AG04450 (cell line): ENCODE measurements around the gene PRR15L. TPM values are rescaled to one million over a fixed set of nuclear protein-coding genes. Genes with fewer than 3 reads are reported as not detected.

Source experiments
- CTCF ChIA-PET: fragments of 300-600, 350-600 bp; formaldehyde crosslinking; extraction: SDS; loops from one replicate; lab custom pipeline; 2022; ENCODE audit warnings: antibody characterized with exemption, inconsistent platforms; lab: Charles Lee
- POLR2A ChIA-PET: fragments of 350-600 bp; formaldehyde crosslinking; extraction: SDS; loops from one replicate; lab custom pipeline; 2021; ENCODE audit warnings: antibody characterized with exemption, inconsistent platforms; lab: Yijun Ruan, JAX
- DNase-seq: peaks from one replicate; pipeline ENCODE4 v3.0.0-alpha.2; 2011; ENCODE audit warnings: low read depth, low spot score
- H3K27ac ChIP-seq: one replicate; pipeline ENCODE4 v1.5.1; 2012; ENCODE audit warnings: low read depth, low read length, control low read depth
- H3K27me3 ChIP-seq: one replicate; pipeline ENCODE4 v1.6.0; 2012; ENCODE audit warnings: low read length; ENCODE audit not compliant: control insufficient read depth, insufficient read depth
- H3K4me3 ChIP-seq: 2 replicates; pipeline ENCODE4 v1.5.1; 2011; ENCODE audit warnings: mild to moderate bottlenecking, low read depth, low read length, control low read depth
- H3K9me3 ChIP-seq: 2 replicates; pipeline ENCODE4 v1.5.1; 2012; ENCODE audit warnings: low read length; ENCODE audit not compliant: control insufficient read depth, insufficient read depth
- CTCF ChIP-seq: IDR thresholded peaks from 2 replicates; pipeline ENCODE4 v1.5.1; 2011; ENCODE audit warnings: low read depth, low read length, control low read depth, inconsistent platforms
- polyA plus RNA-seq: library from polyadenylated mRNA; depleted of rRNA; stranded (reverse); fragments of >200 nt; gene quantifications from 2 replicates; pipeline ENCODE4 v1.2.3, GENCODE V29; 2011

Gene PRR15L
- polyA plus RNA-seq, 1 experiment: not detected

- ChIA-PET CTCF (interaction anchor here (0.5 to 8.3 kb wide), 10 partner anchors 10 to 116 kb away, joined by 3 to 180 read pairs (median 10); partner anchors contain the start of genes CDK5RAP3, PNPO and SCRN2), POLR2A (interaction anchor here (1.1 kb wide), 1 partner anchor 55 kb away, joined by 3 read pairs; no protein-coding TSS in a partner anchor)
- no peak overlapping the region for H3K4me3 ChIP-seq
- H3K9me3 ChIP-seq: no peaks in the 10 kb centered on the region
- DNase-seq: no peak
- TF ChIP-seq CTCF: no peak
- H3K27ac ChIP-seq: no peak overlapping the region
- no peaks in the 10 kb centered on the region for H3K27me3 ChIP-seq
Observed at GRCh38 chr17:47950448-47950847, 7.2 kb downstream of the PRR15L start.

- CTCF ChIA-PET: interaction anchor here (0.5 to 8.3 kb wide), 20 partner anchors 9 to 118 kb away, joined by 3 to 180 read pairs (median 5); partner anchors contain the start of genes CDK5RAP3, PNPO and SCRN2
- no peak for DNase-seq
- POLR2A ChIA-PET: interaction anchor here (0.7 to 1.1 kb wide), 3 partner anchors 19 to 54 kb away, joined by 3 read pairs; partner anchors contain the start of gene CDK5RAP3
- H3K9me3 ChIP-seq: no peaks in the 10 kb centered on the region
- no peaks in the 10 kb centered on the region for H3K27me3 ChIP-seq
- no peak for TF ChIP-seq CTCF
- H3K4me3 ChIP-seq: no peak overlapping the region
- H3K27ac ChIP-seq: no peak overlapping the region
Observed at GRCh38 chr17:47949946-47950345, 7.7 kb downstream of the PRR15L start.

GRCh38 chr17:47949197-47949759 lies 8.4 kb downstream of the PRR15L start:
- ChIA-PET CTCF (interaction anchor here (0.6 to 8.3 kb wide), 22 partner anchors 8 to 118 kb away, joined by 3 to 180 read pairs (median 4); partner anchors contain the start of genes CDK5RAP3, PNPO and SCRN2), POLR2A (interaction anchor here (0.7 to 1.1 kb wide), 2 partner anchors 20 to 21 kb away, joined by 3 read pairs; partner anchors contain the start of gene CDK5RAP3)
- Histone ChIP-seq H3K27me3 (no peaks in the 10 kb centered on the region), H3K27ac (peak overlapping the region; percentile 33), H3K9me3 (no peaks in the 10 kb centered on the region), H3K4me3 (peak overlapping the region; percentile 39)
- DNase-seq: peak; percentile 63
- peak; percentile 95 for TF ChIP-seq CTCF

GRCh38 chr17:47948706-47949196 lies 8.9 kb downstream of the PRR15L start:
- no peak for DNase-seq
- no peak; the same call in 1 of the 2 replicates for TF ChIP-seq CTCF
- Histone ChIP-seq H3K27ac (no peak overlapping the region), H3K9me3 (no peaks in the 10 kb centered on the region), H3K4me3 (no peak overlapping the region), H3K27me3 (no peaks in the 10 kb centered on the region)
- ChIA-PET POLR2A (interaction anchor here (1.1 kb wide), 1 partner anchor 22 kb away, joined by 3 read pairs; the partner anchor contains the start of gene CDK5RAP3), CTCF (interaction anchor here (0.6 to 8.3 kb wide), 16 partner anchors 8 to 108 kb away, joined by 3 to 180 read pairs (median 8); partner anchors contain the start of genes CDK5RAP3, PNPO and SCRN2)
